Cardiac muscle cell (in vitro differentiated cells and primary cell): Measurements from ENCODE around the gene LLGL1. TPM values are rescaled to one million over a fixed set of nuclear protein-coding genes. Genes with fewer than 3 reads are reported as not detected.
A peak's percentile ranks its signal among the peaks of the same experiment; 100 is the strongest.

Source experiments
- DNase-seq, 2 donors: peaks; one replicate each; pipeline versions ENCODE4 v3.0.0 to v3.0.0-alpha.2; 2010 to 2017; ENCODE audit warnings: low read depth in 1 of 2, low spot score in 1 of 2
- H3K27ac ChIP-seq: fragments of 200-600 bp; sonication (generic); 2 replicates; pipeline ENCODE4 v1.5.1; 2016
- H3K27me3 ChIP-seq: fragments of 200-600 bp; sonication (generic); 2 replicates; pipeline ENCODE4 v1.6.0; 2016; ENCODE audit warnings: control low read depth
- H3K36me3 ChIP-seq: fragments of 200-600 bp; sonication (generic); 2 replicates; pipeline ENCODE4 v1.5.1; 2016; ENCODE audit warnings: control low read depth
- H3K4me1 ChIP-seq: fragments of 200-600 bp; sonication (generic); 2 replicates; pipeline ENCODE4 v1.8.1; 2017; ENCODE audit warnings: low read depth, mild to moderate bottlenecking, mixed run types
- H3K4me3 ChIP-seq: fragments of 200-600 bp; sonication (generic); 2 replicates; pipeline ENCODE4 v1.5.1; 2016; ENCODE audit warnings: mild to moderate bottlenecking
- H3K9me3 ChIP-seq: fragments of 200-600 bp; sonication (generic); 2 replicates; pipeline ENCODE4 v1.5.1; 2017; ENCODE audit warnings: low read depth, mild to moderate bottlenecking, control low read depth
- polyA plus RNA-seq: library from polyadenylated mRNA; unstranded; fragments of >200 nt; fragmentation: Nextera tagmentation; extraction: Ambion mirVana; gene quantifications from 2 replicates; pipeline ENCODE4 v1.2.1, GENCODE V29; 2016
- total RNA-seq: library from RNA; depleted of rRNA; stranded (reverse); fragments of >200 nt; gene quantifications from 2 replicates; pipeline ENCODE4 v1.2.3, GENCODE V29; 2016
- TF ChIP-seq, protein P1 (sequence below): IDR thresholded peaks from 2 replicates; pipeline ENCODE4 v1.5.1; 2012; ENCODE audit warnings: low read depth, mild to moderate bottlenecking, low read length

Gene LLGL1
- total and polyA plus RNA-seq, 2 experiments from 2014 or later: 5.9 to 83.8 TPM

DNA sequence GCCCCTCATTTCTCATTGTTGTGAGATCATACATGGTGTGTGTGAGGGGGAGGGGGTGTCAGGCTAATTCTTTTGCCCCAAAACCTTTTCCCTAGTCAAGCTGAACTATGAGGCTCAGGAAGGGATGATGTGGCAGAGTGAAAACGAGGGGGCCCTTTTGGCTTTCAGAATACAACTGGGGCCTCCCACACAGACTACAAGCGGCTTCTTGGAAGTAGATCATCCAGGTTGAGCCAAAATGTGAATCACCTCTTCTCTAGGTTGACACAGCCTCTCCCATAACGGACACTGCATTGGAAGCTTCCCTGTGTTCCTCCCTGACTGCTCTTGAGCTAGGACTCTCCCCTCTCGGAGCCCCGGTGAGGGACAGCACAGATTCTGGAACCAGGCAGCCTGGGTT is 44.1 kb upstream of the LLGL1 start:
- peaks cover 4% of the 10 kb centered on the region for H3K36me3 ChIP-seq
- no peak for DNase-seq
- H3K27me3 ChIP-seq: no peaks in the 10 kb centered on the region
- peaks cover 32% of the 10 kb centered on the region for H3K4me1 ChIP-seq
- H3K9me3 ChIP-seq: no peaks in the 10 kb centered on the region
- H3K27ac ChIP-seq: peak overlapping the region; percentile 96
- TF ChIP-seq, protein P1, sequence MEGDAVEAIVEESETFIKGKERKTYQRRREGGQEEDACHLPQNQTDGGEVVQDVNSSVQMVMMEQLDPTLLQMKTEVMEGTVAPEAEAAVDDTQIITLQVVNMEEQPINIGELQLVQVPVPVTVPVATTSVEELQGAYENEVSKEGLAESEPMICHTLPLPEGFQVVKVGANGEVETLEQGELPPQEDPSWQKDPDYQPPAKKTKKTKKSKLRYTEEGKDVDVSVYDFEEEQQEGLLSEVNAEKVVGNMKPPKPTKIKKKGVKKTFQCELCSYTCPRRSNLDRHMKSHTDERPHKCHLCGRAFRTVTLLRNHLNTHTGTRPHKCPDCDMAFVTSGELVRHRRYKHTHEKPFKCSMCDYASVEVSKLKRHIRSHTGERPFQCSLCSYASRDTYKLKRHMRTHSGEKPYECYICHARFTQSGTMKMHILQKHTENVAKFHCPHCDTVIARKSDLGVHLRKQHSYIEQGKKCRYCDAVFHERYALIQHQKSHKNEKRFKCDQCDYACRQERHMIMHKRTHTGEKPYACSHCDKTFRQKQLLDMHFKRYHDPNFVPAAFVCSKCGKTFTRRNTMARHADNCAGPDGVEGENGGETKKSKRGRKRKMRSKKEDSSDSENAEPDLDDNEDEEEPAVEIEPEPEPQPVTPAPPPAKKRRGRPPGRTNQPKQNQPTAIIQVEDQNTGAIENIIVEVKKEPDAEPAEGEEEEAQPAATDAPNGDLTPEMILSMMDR: no peak
- H3K4me3 ChIP-seq: no peak overlapping the region

DNA sequence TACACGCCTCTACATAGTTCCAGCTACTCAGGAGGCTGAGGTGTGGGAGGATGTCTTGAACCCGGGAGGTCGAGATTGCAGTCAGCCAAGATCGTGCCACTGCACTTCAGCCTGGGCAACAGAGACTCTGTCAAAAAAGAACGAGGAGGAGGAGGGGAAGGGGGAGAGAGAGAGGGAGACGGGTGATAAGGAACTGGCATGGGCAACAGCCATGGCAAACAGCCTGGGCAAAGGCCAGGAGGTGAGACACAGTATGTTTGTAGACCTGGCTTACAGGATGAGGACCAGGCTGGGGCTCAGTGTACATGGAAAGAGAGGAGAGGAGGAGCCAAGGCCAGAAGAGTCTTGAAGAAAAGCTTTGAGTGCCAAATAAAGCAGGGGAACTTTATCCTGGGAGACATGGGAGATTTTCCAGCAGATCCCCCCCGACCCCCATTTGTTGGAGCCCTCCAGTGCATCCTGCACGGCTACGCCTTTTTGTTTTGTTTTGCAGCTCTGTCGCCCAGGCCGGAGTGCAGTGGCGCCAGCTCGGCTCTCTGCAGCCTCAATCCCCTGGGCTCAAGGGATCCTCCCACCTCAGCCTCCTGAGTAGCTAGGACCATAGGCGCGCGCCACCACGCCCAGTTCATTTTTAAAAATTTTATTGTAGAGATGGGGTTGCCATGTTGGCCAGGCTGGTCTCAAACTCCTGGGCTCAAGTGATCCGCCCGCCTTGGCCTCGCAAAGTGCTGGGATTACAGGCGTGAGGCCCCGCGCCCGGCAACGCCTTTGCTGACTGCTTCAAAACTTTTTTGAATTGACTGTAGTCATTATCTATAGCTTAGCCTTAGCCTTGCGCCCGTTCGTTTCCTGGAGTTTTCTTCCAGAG is 43.1 kb upstream of the LLGL1 start:
- H3K27ac ChIP-seq: peak overlapping the region; percentile 96
- peak overlapping the region; percentile 88 for H3K4me3 ChIP-seq
- peaks cover 4% of the 10 kb centered on the region for H3K36me3 ChIP-seq
- peak in 1 of 2 donors; percentile 37 for DNase-seq
- H3K27me3 ChIP-seq: no peaks in the 10 kb centered on the region
- peaks cover 40% of the 10 kb centered on the region for H3K4me1 ChIP-seq
- no peaks in the 10 kb centered on the region for H3K9me3 ChIP-seq
- TF ChIP-seq, protein P1: no peak

DNA sequence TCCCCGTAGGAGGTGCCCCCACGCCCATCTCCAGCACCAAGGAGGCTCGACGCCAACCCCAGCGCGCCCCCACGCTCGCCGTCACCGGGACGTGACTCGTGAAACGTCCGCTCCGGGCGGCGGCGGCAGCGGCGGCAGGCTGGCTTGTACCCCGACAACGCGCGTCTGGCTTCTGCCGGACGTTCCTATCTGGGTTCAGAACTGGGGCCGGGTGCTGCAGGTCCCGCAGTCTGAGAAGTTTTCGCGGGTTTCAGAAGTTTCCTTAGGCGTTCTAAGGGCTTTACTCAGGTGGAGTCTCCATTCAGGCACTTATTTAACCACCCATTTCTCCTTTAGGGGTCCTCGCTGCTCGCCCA is 42.5 kb upstream of the LLGL1 start:
- Histone ChIP-seq H3K4me3 (peak overlapping the region; percentile 88), H3K27ac (peak overlapping the region; percentile 96), H3K4me1 (peaks cover 46% of the 10 kb centered on the region), H3K9me3 (no peaks in the 10 kb centered on the region), H3K27me3 (no peaks in the 10 kb centered on the region), H3K36me3 (peaks cover 6% of the 10 kb centered on the region)
- TF ChIP-seq, protein P1: no peak
- DNase-seq: peak; percentile 82 to 90

DNA sequence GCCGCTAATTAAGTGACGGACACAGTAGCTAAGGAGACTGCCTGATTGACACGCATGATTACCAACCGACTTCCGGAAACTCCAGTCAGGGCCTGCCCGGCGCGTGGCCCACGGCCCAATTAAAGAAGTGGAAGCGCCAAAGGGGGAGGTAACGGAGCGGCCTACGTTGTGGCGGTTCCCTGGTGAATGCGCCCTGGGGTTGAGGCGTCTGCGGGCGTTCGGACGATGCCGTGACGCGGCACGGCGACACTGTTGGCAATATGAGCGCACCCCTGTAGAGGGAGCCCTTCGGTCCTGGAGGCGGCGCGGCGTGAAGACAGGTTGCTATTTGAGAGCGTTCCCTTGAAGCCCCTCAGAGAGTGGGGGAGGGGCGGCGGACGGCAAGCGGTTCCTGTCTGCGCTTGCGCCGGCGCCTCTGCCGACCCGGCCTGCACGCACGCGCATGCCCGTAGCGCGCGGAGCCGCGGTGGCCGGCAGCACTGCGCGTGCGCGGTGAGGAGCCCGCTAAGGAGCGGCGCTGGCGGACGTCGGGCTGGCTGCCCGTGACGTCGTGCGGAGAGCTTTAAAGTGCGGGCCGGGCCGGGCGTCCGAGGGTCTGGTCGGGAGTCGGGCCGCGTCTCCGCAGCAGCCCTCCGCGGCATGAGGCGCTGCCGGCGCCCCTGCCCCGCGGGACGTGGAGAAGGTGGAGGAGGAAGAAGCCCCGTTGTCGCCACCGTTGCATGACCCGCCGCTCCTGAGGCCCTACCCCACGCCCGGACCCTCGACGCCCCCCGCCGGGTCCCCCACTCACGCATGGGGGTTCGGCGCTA is 41.9 kb upstream of the LLGL1 start, which contains the start of gene ALKBH5:
Gene ALKBH5 (plus strand): TSS at position 495 of the 809 bp plus-strand sequence. CDS start 416 bp downstream, outside the sequence.
- TF ChIP-seq, protein P1: peak; percentile 17
- peak within 1 kb of the TSS; percentile 88 for H3K4me3 ChIP-seq
- H3K9me3 ChIP-seq: no peaks in the 10 kb centered on the region
- DNase-seq: peak; percentile 99 to 100
- H3K4me1 ChIP-seq: peaks cover 52% of the 10 kb centered on the region
- no peaks in the 10 kb centered on the region for H3K27me3 ChIP-seq
- peak within 1 kb of the TSS; percentile 96 for H3K27ac ChIP-seq
- peaks cover 10% of the 10 kb centered on the region for H3K36me3 ChIP-seq

DNA sequence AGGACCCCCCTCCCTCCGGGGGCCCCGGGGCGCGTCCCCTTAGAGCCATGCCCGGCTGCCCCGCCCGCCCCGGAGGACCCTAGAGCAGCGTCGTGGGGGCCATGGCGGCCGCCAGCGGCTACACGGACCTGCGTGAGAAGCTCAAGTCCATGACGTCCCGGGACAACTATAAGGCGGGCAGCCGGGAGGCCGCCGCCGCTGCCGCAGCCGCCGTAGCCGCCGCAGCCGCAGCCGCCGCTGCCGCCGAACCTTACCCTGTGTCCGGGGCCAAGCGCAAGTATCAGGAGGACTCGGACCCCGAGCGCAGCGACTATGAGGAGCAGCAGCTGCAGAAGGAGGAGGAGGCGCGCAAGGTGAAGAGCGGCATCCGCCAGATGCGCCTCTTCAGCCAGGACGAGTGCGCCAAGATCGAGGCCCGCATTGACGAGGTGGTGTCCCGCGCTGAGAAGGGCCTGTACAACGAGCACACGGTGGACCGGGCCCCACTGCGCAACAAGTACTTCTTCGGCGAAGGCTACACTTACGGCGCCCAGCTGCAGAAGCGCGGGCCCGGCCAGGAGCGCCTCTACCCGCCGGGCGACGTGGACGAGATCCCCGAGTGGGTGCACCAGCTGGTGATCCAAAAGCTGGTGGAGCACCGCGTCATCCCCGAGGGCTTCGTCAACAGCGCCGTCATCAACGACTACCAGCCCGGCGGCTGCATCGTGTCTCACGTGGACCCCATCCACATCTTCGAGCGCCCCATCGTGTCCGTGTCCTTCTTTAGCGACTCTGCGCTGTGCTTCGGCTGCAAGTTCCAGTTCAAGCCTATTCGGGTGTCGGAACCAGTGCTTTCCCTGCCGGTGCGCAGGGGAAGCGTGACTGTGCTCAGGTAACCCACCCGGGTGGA is 41.0 kb upstream of the LLGL1 start:
- Histone ChIP-seq H3K4me1 (peaks cover 51% of the 10 kb centered on the region), H3K9me3 (no peaks in the 10 kb centered on the region), H3K36me3 (peaks cover 10% of the 10 kb centered on the region), H3K27me3 (no peaks in the 10 kb centered on the region), H3K4me3 (peak overlapping the region; percentile 88), H3K27ac (peak overlapping the region; percentile 96)
- TF ChIP-seq, protein P1: no peak
- peak; percentile 38 to 62 for DNase-seq
